Breast epithelium (tissue), 4 donors: Measurements from ENCODE around the gene YBX1. TPM values are rescaled to one million over a fixed set of nuclear protein-coding genes. Genes with fewer than 3 reads are reported as not detected.

Experiments used
- DNase-seq, 2 donors: peaks; one replicate each; pipeline ENCODE4 v3.0.0-alpha.2; 2019; ENCODE audit warnings: low spot score in 2 of 2
- H3K27ac ChIP-seq, 2 donors: fragments of 200-600 bp; sonication (generic) in 1 of 2; one replicate each; pipeline ENCODE4 v1.5.1; 2016 to 2019; ENCODE audit warnings: mild to moderate bottlenecking in 1 of 2
- H3K27me3 ChIP-seq, 2 donors: fragments of 200-600 bp; sonication (generic) in 1 of 2; one replicate each; pipeline versions ENCODE4 v1.5.1 to v1.6.0; 2017 to 2019; ENCODE audit warnings: control low read depth in 1 of 2, mild to moderate bottlenecking in 1 of 2
- H3K36me3 ChIP-seq: fragments of 200-600 bp; one replicate; pipeline ENCODE4 v1.5.1; 2019
- H3K4me1 ChIP-seq, 2 donors: fragments of 200-600 bp; sonication (generic); one replicate each; pipeline ENCODE4 v1.5.1; 2016 to 2019; ENCODE audit warnings: control low read depth in 1 of 2
- H3K4me3 ChIP-seq, 3 donors: fragments of 200-600 bp; sonication (generic); 1 replicate in 2 of 3; 2 replicates in 1 of 3; pipeline ENCODE4 v1.5.1; 2016 to 2019; ENCODE audit warnings: mild to moderate bottlenecking in 3 of 3, moderate library complexity in 2 of 3
- H3K9me3 ChIP-seq, 2 donors: fragments of 200-600 bp; sonication (generic) in 1 of 2; one replicate each; pipeline ENCODE4 v1.5.1; 2016 to 2019; ENCODE audit warnings: control low read depth in 1 of 2
- CTCF ChIP-seq, 3 donors: fragments of 450-650 bp; IDR thresholded peaks; one replicate each; pipeline ENCODE4 v1.5.1; 2016 to 2017; ENCODE audit warnings: antibody characterized with exemption in 3 of 3, mild to moderate bottlenecking in 3 of 3, moderate library complexity in 3 of 3
- POLR2A ChIP-seq: fragments of 450-650 bp; IDR thresholded peaks from one replicate; pipeline ENCODE4 v1.6.1; 2016; ENCODE audit warnings: antibody characterized with exemption, mild to moderate bottlenecking, moderate library complexity
- POLR2AphosphoS5 ChIP-seq, 3 donors: sonication (generic); formaldehyde crosslinking; IDR thresholded peaks; one replicate each; pipeline ENCODE4 v1.6.1; 2017; ENCODE audit warnings: antibody characterized with exemption in 3 of 3
- intact Hi-C: fragments of 100-400 bp; cut with DNase I; formaldehyde crosslinking; loops from one replicate; pipeline ENCODE4 v1.15.1; 2023; ENCODE audit warnings: low total_unique reads
- total RNA-seq, 3 donors: library from RNA; depleted of rRNA; stranded (reverse); fragments of >200 nt; gene quantifications; one replicate each; pipeline ENCODE4 v1.1.0, GENCODE V29; 2016

YBX1 gene
- total RNA-seq, 3 donors from 2014 or later = 332 to 694 (median 485) TPM

GRCh38 chr1:42657981-42658876 lies 24.0 kb upstream of the YBX1 start, which contains the start of gene PPIH:
PPIH (plus strand) TSS chr1:42658423; CDS start chr1:42658447, 24 bp downstream.
- H3K9me3 ChIP-seq = no peaks in the 10 kb centered on the region
- intact Hi-C loops = loop anchor here (5.0 kb wide), 1 partner anchor 1009 kb away; no protein-coding TSS in a partner anchor
- peak; percentile 91 to 95 for DNase-seq

GRCh38 chr1:42658877-42659337 lies 23.3 kb upstream of the YBX1 start:
- H3K27ac ChIP-seq = peak overlapping the region; percentile 69 to 91
- TF ChIP-seq POLR2A (no peak), POLR2AphosphoS5 (IDR thresholded peaks at IDR 0.05) (no peak), CTCF (IDR thresholded peaks at IDR 0.05) (no peak)

More at GRCh38 chr1:42657981-42658876, 24.0 kb upstream of the YBX1 start, which contains the start of gene PPIH:
- Histone ChIP-seq H3K27ac (peak within 1 kb of the TSS; percentile 69 to 91), H3K27me3 (no peaks in the 10 kb centered on the region), H3K4me1 (peaks cover 0 to 7% of the 10 kb centered on the region in 2 donors), H3K36me3 (no peaks in the 10 kb centered on the region), H3K4me3 (peak within 1 kb of the TSS; percentile 76 to 86 (median 77))
- TF ChIP-seq POLR2AphosphoS5 (IDR thresholded peaks at IDR 0.05) = peak; percentile 54 to 74 (median 71)
- peak; percentile 14 for TF ChIP-seq POLR2A
- peak in 2 of 3 donors; percentile 47 to 58 for TF ChIP-seq CTCF (IDR thresholded peaks at IDR 0.05)

GRCh38 chr1:42660907-42661500 lies 21.2 kb upstream of the YBX1 start:
- Histone ChIP-seq H3K4me3 (no peak overlapping the region), H3K36me3 (no peaks in the 10 kb centered on the region), H3K27ac (no peak overlapping the region), H3K9me3 (no peaks in the 10 kb centered on the region), H3K4me1 (peaks cover 0 to 7% of the 10 kb centered on the region in 2 donors), H3K27me3 (no peaks in the 10 kb centered on the region)
- no peak for DNase-seq
- intact Hi-C loops = no loop called here
- TF ChIP-seq POLR2AphosphoS5 (IDR thresholded peaks at IDR 0.05) = no peak
- TF ChIP-seq CTCF (IDR thresholded peaks at IDR 0.05) = no peak
- no peak for TF ChIP-seq POLR2A

More at GRCh38 chr1:42658877-42659337, 23.3 kb upstream of the YBX1 start:
- no peaks in the 10 kb centered on the region for H3K36me3 ChIP-seq
- peak overlapping the region; percentile 76 to 86 (median 77) for H3K4me3 ChIP-seq
- H3K27me3 ChIP-seq = no peaks in the 10 kb centered on the region
- no peak for DNase-seq
- peaks cover 0 to 7% of the 10 kb centered on the region in 2 donors for H3K4me1 ChIP-seq
- intact Hi-C loops = loop anchor here (5.0 kb wide), 1 partner anchor 1008 kb away; no protein-coding TSS in a partner anchor
- H3K9me3 ChIP-seq = no peaks in the 10 kb centered on the region

- Histone ChIP-seq H3K36me3 (peaks cover 14% of the 10 kb centered on the region), H3K27ac (no peak overlapping the region), H3K9me3 (no peaks in the 10 kb centered on the region), H3K4me3 (no peak overlapping the region), H3K27me3 (no peaks in the 10 kb centered on the region), H3K4me1 (no peaks in the 10 kb centered on the region)
- no peak for TF ChIP-seq POLR2A
- TF ChIP-seq POLR2AphosphoS5 (IDR thresholded peaks at IDR 0.05) = no peak
- TF ChIP-seq CTCF (IDR thresholded peaks at IDR 0.05) = no peak
- DNase-seq = no peak
- intact Hi-C loops = loop anchor here (5.0 kb wide), 1 partner anchor 283 kb away; no protein-coding TSS in a partner anchor
Measured at GRCh38 chr1:42669936-42670335, 12.3 kb upstream of the YBX1 start.
